Inflammatory macrophage (primary cell): ENCODE results near the gene TRAPPC3.

Experiments used
- DNase-seq, 2 donors: peaks; one replicate each; pipeline ENCODE4 v3.0.0-alpha.2; 2020 to 2022

TRAPPC3 gene

GRCh38 chr1:36097693-36098585, 51.3 kb downstream of the TRAPPC3 start:
- DNase-seq = no peak

- no peak for DNase-seq
These were observed 52.5 kb downstream of the TRAPPC3 start for GRCh38 chr1:36096500-36097432.

DNA sequence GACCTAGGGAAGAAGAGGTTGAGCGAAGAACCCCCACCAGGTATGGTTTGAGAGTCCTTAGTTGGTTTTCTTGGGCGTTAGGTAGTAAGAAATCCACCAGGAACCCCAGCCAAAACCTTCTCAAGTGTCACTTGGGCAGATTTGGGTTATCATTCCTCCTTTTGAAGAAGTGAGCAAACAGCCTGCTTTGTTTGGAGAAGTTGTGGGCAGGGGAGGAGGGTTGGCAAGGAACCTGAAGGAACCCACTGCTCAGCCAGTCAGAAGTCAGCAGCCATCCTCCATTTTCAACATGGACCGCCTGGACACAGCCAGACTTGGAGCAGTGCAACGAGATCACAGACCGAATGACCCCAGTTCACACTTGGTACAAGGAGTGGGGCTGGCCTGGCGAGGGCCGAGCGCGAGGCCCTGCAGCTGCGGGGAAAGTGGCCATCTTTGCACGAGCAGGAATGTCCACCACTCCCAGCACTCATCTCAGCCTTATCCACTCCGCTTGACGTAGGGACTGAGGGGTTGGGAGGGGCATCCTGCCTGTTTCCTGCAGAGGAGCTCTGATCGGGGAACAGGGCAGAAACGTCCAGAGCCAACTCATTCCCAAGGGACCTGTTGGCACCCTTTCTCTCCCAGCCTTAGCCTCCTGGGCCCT, 53.4 kb downstream of the TRAPPC3 start:
- DNase-seq = peak; percentile 75 to 81

DNA sequence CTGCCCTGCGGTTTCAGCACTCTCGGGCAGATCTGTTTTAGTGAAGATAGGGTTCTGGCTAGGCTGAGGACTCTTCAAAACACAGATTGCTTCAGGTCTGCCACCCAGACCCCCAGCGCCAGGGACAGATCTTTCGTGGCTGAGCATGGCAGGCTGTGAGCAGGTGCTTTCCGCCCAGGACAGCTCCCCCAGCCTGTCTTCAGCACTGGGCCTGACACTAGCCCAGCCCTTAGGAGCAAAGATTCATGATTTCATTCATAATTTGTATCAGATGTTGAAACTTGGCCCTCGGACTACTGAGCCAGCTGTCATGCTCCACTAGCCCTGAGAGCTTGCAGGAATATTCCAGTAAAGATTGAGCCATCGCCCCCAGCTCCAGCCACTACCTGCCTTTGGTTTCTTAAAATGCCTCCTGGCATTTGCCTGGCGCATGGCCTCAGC, 54.6 kb downstream of the TRAPPC3 start:
- no peak for DNase-seq

- peak; percentile 23 to 57 for DNase-seq
These were observed 55.4 kb downstream of the TRAPPC3 start for GRCh38 chr1:36093929-36094328.

- DNase-seq = no peak
These were observed 56.1 kb downstream of the TRAPPC3 start for GRCh38 chr1:36093226-36093625.

- no peak for DNase-seq
These were observed 56.5 kb downstream of the TRAPPC3 start for GRCh38 chr1:36092798-36093185.

DNA sequence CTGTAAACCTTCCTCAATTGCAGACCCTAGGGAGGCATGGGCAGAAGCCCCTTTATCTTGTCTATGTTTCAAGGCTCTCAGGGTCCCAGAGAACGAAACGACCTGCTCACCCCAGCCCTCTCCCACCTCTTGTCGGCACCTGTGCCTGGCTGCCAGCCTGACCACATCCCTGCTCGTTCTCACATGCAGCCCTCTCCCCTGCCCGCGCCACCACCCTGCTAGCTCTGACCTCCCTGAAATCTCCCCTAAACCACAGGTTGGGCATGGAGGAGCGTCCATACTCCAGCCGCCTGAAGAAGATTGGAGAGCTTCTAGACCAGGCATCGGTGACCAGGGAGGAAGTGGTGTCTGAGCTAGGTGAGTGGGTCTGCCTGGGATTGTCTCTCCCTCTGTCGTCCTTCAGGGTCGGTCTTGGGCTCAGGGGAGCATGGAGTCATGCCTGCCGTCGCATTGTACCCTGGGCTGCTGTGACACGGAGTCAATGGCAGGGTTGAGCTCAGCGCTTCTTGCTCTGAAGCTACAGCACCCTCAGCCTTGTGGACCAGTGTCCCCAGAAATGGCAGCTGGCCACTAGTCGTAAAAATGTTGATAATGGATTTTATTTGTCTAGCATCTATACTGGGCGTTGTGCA, 57.0 kb downstream of the TRAPPC3 start:
- no peak for DNase-seq

- DNase-seq = no peak
These were observed 57.6 kb downstream of the TRAPPC3 start for GRCh38 chr1:36091698-36092097.

GRCh38 chr1:36091141-36091540, 58.1 kb downstream of the TRAPPC3 start:
- DNase-seq = no peak

DNA sequence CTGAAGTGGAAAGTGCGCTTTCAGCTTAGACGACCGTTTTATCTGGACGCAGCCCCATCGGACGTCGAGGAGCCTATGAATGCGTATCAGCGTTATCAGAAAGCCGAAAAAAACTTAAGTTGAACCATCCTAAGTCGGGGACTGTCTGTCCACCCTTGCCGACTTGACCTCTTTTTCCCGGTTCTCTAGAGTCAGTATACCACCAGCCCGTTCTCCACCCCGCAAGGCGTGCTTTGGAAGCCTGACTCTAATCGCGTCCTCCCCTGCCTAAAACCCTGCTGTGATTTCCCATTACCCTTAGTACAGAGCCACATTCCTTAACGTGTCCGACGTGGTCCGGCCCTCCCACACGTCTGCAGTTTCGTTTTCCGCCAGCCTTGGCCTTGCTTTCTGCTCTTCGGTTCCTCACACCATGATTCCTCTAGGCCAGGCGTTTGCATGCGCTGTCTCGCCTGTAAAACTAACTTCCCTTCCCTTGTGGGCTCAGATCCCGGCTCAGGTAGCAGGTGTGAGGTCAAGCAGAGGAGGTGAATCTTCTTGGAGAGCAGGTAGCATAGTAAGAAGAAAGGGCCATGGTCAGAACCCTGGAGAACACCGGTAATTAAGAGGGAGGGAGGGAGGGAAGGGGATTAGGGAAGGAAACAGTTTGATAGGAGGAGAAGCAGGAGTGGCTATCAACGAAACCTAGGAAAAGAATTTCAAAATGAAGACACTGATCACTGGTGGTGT, 59.7 kb downstream of the TRAPPC3 start:
- DNase-seq = peak; percentile 79 to 82

GRCh38 chr1:36088577-36089392, 60.5 kb downstream of the TRAPPC3 start, which contains the start of gene ADPRS:
TSS of gene ADPRS (plus strand) at chr1:36088892. CDS start at chr1:36088905, 13 bp downstream.
- peak; percentile 90 to 94 for DNase-seq

DNA sequence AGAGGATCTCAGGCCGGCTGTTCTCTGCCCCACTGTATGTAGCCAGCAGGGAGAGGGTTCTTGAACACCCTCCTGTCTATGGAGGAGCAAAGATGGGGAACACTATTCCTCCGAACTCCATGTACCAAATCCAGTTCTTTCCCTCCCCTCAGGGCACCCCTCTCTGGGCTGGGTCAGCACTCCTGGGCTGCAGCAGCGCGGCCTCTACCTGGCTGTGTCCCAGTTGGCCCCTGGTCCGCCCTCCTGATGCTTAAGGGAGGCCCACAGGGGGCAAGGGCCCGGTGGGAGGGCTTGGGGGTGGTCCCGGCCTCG, 61.1 kb downstream of the TRAPPC3 start:
- no peak for DNase-seq

DNA sequence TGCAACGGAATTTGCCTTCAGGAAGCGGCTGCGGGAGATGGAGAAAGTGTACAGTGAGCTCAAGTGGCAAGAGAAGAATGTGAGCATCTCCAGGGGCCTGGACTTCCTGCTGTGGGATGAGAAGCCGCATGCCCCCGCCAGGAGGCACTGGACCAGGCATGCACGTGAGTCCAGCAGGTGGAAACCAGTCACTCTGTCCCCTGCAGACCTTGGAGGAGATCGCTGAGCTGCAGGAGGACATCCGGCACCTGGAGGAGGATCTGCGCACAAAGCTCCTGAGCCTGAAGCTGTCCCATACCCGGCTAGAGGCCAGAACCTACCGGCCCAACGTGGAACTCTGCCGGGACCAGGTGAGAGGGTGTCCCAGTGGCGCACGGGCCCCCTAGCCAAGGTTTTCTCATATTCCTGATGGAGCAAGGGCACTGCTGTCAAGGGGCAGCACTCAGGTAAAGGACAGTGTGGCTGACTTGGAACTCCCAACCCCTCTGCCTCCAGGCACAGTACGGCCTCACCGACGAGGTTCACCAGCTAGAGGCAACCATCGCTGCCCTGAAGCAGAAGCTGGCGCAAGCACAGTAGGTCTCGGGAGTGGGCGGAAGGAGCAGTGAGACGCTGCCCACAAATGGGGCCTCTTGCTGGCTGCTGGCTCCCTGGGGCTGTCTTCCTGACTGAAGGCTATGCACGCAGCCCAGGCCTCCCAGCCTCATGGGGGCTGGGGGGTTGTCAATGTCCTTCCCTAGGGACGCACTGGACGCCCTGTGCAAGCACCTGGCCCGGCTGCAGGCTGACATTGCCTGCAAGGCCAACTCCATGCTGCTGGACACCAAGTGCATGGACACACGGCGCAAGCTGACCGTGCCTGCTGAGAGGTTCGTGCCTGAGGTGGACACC, 61.8 kb downstream of the TRAPPC3 start:
- no peak for DNase-seq
